ENCODE data around the gene TMEM120A.

The TMEM120A gene

DNA sequence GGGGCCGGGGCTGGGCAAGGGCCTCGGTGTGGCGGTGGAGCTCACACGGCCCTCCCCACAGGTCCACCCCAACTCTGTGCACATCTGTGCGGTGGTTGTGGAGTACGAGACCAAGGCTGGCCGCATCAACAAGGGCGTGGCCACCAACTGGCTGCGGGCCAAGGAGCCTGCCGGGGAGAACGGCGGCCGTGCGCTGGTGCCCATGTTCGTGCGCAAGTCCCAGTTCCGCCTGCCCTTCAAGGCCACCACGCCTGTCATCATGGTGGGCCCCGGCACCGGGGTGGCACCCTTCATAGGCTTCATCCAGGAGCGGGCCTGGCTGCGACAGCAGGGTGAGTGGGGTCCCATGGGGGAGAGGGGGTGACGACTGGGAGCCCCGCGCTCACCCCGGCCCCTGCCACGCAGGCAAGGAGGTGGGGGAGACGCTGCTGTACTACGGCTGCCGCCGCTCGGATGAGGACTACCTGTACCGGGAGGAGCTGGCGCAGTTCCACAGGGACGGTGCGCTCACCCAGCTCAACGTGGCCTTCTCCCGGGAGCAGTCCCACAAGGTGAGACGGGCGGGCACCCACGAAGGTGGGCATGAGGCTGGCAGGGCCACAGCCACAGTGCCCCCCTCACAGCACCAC lies 8.8 kb downstream of the TMEM120A start:
- TF ChIP-seq, protein P1, sequence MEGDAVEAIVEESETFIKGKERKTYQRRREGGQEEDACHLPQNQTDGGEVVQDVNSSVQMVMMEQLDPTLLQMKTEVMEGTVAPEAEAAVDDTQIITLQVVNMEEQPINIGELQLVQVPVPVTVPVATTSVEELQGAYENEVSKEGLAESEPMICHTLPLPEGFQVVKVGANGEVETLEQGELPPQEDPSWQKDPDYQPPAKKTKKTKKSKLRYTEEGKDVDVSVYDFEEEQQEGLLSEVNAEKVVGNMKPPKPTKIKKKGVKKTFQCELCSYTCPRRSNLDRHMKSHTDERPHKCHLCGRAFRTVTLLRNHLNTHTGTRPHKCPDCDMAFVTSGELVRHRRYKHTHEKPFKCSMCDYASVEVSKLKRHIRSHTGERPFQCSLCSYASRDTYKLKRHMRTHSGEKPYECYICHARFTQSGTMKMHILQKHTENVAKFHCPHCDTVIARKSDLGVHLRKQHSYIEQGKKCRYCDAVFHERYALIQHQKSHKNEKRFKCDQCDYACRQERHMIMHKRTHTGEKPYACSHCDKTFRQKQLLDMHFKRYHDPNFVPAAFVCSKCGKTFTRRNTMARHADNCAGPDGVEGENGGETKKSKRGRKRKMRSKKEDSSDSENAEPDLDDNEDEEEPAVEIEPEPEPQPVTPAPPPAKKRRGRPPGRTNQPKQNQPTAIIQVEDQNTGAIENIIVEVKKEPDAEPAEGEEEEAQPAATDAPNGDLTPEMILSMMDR (IDR thresholded peaks at IDR 0.05), result no peak

DNA sequence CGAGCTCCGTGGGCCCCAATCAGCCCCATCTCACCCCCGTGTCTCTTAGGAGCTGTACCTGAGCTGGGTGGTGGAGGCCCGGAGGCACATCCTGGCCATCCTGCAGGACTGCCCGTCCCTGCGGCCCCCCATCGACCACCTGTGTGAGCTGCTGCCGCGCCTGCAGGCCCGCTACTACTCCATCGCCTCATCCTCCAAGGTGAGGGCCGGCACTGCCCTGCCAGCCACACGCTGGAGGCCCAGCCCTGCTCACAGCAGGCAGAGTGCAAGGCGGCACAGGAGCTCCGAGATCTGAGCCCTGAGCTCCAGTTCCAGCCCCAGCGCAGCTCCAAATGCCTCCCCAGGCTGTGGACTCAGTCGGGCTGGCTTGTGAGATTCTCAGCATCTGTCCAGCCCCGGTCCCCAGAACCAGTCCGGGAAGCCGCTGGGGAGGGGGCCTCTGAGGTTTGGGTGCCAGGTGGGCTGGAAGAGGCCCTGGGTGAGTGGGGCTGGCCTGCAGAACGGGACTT lies 9.3 kb downstream of the TMEM120A start:
- TF ChIP-seq, protein P1 (IDR thresholded peaks at IDR 0.05), result no peak

DNA sequence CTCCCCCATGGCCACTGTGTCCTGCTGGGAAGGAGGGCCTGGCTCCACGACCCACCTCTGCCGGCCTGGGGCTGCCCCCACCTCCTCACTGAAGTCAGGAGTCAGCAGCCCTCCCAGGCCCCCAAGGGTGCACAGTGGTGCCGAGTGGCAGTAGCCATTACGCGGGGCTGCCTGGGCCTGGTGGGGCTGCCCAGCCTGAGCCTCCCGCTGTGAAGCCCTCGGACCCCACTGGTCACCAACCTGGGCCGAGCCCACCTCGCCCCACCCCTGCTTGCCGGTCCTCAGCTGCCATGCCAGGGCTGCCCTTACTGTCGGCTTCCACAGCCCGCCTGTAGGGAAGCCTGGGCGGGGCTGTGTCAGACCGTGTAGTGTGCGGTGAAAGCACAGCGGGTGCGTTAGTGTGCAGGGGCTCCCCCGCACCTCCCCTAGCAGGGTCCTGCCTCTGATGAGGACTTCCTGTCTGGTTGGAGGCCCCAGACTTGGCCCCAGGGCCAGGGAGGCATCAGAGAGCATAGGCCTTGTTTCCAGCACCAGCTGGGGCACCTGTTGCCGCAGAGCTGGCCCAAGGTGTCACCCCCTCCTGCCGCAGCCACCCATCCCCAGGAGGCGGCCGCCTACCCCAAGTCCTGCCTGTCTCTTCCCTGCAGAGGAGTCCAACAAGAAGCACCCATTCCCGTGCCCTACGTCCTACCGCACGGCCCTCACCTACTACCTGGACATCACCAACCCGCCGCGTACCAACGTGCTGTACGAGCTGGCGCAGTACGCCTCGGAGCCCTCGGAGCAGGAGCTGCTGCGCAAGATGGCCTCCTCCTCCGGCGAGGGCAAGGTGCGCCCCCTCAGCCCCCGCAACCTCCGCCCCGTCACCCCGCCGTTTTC lies 10.0 kb downstream of the TMEM120A start:
- TF ChIP-seq, protein P1 (IDR thresholded peaks at IDR 0.05), result no peak

DNA sequence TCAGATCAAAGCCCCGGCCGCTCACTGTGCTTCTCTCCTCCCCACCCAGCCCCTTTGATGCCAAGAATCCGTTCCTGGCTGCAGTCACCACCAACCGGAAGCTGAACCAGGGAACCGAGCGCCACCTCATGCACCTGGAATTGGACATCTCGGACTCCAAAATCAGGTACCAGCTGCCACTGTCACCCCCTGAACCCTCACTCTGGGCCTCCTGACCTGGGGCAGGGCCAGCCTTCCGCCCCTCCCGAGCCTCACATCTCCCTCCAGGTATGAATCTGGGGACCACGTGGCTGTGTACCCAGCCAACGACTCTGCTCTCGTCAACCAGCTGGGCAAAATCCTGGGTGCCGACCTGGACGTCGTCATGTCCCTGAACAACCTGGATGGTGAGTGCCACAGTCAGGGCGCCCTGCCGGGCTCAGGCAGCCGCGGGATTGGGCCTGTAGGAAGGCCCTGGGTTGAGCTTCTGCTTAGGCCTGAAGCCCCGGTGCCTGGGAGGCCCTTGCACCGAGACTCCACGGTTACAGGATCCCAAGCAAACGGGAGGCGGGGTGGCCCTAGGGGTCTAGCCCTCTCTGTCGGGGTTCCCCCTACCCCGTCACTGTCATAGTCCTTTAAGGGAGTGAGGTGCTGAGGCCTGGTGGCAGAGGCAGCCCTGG lies 10.8 kb downstream of the TMEM120A start:
- TF ChIP-seq, protein P1 (IDR thresholded peaks at IDR 0.05), result no peak

DNA sequence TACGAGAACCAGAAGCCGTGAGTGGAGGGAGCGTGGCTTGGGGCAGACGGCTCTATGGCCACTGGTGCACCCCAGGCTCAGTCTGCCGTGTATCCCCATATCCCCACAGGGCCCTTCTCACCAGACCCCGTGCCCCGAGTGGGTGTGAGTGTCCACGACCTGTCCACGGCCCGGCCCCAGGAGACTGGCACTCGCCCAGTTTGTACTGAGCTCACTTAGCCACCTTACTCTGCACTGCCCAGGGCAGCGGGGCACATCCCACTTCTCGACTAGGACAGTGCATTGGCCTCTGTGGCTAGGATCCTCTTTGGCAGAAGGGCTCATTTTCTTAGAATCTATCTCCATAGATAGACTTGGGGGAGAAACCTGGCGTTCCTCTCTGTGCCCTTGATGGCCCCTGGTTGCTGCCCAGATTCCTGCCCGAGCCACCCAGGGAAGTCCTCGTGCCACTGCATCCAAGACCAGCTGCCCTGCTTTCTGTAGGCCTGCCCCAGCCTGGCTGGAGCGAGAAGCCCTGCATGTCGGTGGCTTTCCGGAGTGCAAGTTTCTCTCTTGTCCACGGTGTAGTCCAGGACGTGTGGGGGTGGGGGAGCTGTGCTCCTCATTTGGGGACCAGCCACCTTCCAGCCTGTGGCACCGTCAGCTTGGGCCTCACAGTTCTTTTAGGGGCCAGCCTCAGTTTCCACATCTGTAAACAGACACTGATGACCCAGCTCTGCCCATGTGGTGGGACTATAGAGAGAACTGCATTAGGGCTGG lies 11.9 kb downstream of the TMEM120A start:
- TF ChIP-seq, protein P1 (IDR thresholded peaks at IDR 0.05), result no peak

DNA sequence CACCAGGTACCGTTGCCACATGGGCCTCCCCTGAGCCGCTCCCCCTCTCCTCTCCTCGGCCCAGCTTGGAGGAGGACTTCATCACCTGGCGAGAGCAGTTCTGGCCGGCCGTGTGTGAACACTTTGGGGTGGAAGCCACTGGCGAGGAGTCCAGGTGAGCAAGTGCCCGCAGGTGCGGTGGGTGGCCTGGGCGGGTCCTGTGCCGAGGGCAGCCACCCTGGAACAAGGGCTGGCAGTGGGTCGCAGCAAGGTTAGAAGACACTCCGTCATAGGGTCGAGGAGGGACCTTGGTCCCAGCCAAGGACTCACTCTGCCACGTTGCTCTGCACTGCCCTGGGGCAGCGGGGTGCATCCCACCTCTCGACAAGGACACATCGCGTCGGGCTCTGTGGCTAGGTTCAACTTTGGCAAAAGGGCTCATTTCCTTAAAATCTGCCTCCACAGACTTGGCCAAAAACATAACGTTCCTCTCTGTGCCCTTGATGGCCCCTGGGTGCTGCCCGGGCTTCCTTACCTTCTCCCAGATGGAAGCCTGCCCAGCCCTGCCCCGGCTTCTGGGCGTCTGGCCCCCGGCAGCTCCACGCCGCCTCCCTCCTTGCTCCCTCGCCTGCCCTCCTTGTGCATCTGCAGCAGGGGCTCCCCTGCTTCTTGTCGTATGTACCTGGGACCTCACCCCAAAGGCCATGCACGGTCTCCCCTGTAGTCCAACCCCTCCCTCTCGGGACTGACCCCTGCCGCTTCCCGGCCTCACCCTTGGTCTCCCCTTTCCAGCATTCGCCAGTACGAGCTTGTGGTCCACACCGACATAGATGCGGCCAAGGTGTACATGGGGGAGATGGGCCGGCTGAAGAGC lies 12.7 kb downstream of the TMEM120A start:
- TF ChIP-seq, protein P1 (IDR thresholded peaks at IDR 0.05), result no peak

Measured in LNCAP (cell line).